Kidney capillary endothelial cell (primary cell): ENCODE measurements around the gene PRDM11.
A peak's percentile ranks its signal among the peaks of the same experiment; 100 is the strongest.

Experiments
- DNase-seq: peaks from one replicate; pipeline ENCODE4 v3.0.0-alpha.2; 2018; ENCODE audit warnings: low spot score

PRDM11 gene

GRCh38 chr11:45265969-45266675, 119.7 kb downstream of the PRDM11 start:
- no peak for DNase-seq

DNA sequence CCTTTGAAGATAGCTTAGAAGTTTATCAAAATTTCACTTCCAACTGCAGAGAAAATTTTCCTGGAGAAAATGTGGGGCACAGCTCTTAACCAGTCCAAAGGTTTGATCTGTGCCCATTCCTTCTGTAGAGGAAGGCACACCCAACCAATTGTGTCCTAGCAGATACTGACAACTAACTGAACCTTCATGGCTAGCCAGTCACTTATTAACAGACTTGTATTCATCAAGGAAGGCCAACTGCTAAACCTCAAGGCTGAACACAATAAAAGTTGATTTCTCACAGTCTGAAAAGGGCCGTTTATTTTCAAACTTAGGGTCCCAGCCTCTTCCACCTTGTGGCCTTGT, 120.2 kb downstream of the PRDM11 start:
- no peak for DNase-seq

DNA sequence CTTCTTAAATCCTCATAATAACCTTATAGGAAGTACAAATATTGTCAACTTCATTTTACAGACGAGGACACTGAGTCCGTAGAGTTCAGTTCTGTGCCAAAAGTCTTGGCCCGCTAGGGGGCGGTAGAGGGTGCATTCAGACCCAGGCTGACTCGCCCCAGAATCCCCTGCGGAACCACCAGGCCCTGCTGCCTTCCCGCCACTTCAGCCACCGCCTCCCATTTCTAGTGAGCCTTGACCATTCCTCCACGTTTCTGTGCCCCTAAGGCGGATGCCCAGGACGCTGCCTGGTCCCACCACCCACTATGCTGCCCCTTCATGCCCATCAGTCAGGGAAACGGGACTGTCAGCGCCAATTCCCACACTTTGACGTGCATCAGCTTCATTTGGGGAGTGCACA, 120.6 kb downstream of the PRDM11 start:
- no peak for DNase-seq

- DNase-seq, result no peak
These were observed 121.3 kb downstream of the PRDM11 start for GRCh38 chr11:45267652-45268299.

- DNase-seq, result no peak
These were observed 123.2 kb downstream of the PRDM11 start for GRCh38 chr11:45269678-45270077.

DNA sequence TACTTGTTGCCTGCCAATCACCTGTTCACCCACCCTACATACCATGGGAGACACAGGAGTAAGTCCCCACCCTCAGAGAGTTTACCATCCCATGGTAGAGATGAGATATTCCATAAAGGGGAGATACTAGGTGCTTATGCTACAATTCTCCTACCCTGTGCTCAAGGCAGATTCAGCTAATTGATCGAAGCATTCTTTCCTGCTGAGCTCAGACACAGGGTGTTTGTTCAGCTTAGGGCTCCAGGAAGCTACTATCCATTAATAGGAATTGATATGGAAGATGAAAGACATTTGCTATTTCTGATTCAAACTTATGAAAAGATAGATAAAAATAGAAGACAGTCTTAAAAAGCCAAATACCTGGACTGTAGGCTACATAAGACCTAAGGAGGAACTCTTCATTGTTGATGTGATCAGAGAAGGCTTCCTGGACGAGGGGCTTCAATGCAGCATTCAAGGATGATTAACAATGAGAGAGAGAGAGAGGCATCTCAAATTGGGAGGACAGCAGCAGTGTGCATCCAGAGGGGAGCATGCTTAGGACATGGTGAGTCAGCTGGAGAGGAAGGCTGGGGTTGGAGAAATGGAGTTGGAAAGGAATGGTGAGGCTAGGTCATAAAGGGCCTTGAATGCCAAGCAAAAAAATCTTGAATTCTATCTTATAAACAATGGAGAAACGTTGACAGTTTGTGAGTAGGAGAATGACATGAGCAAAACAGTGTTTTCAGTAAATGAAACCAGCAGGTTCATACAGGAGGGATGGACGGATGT, 124.7 kb downstream of the PRDM11 start:
- DNase-seq, result no peak

- peak; percentile 18 for DNase-seq
These were observed 126.3 kb downstream of the PRDM11 start for GRCh38 chr11:45272701-45273100.

- DNase-seq, result no peak
These were observed 127.1 kb downstream of the PRDM11 start for GRCh38 chr11:45273509-45273908.

DNA sequence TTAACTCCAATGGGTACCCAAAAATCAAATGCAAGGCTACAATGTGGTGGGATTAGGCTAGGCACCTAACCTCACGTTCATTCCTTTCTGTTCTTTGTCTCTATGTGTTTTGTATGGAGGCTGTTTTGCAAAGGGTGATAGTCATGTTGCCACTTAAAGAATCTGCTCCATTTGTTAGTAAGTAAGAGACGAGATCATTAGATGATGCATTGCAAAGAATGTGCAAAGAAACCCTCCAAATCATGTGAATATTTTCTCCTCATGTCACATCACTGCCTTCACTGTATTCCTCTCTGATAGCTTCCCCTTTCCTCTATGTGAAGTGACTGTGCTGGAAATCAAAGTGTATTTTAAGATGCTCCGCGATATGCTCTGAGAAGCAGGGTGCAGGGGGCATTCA, 127.8 kb downstream of the PRDM11 start:
- no peak for DNase-seq

GRCh38 chr11:45275828-45276227, 129.4 kb downstream of the PRDM11 start:
- no peak for DNase-seq

- DNase-seq, result no peak
These were observed 132.3 kb downstream of the PRDM11 start for GRCh38 chr11:45278714-45279113.

GRCh38 chr11:45279645-45280044, 133.2 kb downstream of the PRDM11 start:
- DNase-seq, result no peak

DNA sequence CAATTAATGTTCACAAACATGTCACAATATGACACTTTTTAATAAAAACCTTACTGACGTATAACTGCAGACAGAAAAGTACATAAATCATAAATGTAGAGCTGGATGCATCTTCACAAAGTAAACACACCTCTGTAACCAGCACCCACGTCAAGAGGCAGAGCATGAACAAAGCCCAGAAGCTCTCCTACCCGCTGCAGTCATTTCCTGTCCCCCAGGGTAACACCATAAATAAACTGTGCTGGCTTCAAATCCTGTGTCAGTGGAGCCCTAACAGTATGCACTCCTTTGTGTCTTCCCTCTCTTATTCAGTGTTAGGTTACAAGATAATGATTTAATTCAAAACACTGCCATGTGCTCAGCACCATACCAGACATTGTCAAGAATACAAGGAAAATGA, 134.0 kb downstream of the PRDM11 start:
- peak; percentile 32 for DNase-seq

GRCh38 chr11:45282081-45282480, 135.6 kb downstream of the PRDM11 start:
- no peak for DNase-seq
